ENCODE results near the gene DGKI.

DNA sequence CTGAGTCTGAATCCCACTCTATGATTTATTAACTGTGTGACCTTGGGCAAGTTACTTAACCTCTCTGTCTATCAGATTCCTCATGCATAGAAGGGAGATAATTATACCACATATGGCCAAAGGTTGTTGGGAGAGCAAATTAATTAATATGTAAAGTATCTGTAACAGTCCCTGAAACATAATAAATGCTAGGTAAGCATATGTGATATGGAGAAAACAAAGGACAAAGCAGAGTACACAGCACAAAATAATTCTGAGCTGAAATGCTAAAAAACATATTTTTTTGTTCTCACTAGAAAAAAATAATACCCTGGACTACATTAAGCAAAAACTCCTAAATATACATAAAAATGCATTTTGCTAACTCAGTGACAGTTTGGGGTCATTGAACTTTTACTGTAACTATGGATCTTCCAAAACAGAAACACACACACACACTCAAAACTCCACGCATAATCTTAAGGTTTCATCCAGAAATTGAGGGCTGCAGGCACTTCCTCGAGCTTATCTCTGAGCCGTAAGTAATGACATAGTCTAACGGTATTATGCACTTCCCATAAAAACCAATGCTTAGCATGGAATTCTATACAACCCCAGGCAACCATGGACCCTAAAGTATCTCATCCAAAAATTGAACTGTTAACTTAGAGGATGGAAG, 301.6 kb downstream of the DGKI start:
- TF ChIP-seq POLR2A (IDR thresholded peaks at IDR 0.05) (no peak), EP300 (IDR thresholded peaks at IDR 0.05) (no peak), POLR2AphosphoS5 (IDR thresholded peaks at IDR 0.05) (no peak)
- TF ChIP-seq, protein P1, sequence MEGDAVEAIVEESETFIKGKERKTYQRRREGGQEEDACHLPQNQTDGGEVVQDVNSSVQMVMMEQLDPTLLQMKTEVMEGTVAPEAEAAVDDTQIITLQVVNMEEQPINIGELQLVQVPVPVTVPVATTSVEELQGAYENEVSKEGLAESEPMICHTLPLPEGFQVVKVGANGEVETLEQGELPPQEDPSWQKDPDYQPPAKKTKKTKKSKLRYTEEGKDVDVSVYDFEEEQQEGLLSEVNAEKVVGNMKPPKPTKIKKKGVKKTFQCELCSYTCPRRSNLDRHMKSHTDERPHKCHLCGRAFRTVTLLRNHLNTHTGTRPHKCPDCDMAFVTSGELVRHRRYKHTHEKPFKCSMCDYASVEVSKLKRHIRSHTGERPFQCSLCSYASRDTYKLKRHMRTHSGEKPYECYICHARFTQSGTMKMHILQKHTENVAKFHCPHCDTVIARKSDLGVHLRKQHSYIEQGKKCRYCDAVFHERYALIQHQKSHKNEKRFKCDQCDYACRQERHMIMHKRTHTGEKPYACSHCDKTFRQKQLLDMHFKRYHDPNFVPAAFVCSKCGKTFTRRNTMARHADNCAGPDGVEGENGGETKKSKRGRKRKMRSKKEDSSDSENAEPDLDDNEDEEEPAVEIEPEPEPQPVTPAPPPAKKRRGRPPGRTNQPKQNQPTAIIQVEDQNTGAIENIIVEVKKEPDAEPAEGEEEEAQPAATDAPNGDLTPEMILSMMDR (IDR thresholded peaks at IDR 0.05): no peak

Data from stomach (tissue), 4 donors.